Choroid plexus epithelial cell (primary cell): ENCODE results near the gene PIGP.

Experiments
- DNase-seq: peaks from one replicate; pipeline ENCODE4 v3.0.0-alpha.2; 2010; ENCODE audit warnings: low read depth
- H3K4me3 ChIP-seq: 2 replicates; pipeline ENCODE4 v1.5.1; 2011; ENCODE audit warnings: low read depth, mild to moderate bottlenecking, control low read depth, low read length, moderate library complexity
- TF ChIP-seq, protein P1 (sequence below): conservative IDR thresholded peaks from 2 replicates; pipeline ENCODE4 v1.5.1; 2011; ENCODE audit warnings: low read depth, mild to moderate bottlenecking, control low read depth, inconsistent platforms, low read length, moderate library complexity

Gene PIGP

DNA sequence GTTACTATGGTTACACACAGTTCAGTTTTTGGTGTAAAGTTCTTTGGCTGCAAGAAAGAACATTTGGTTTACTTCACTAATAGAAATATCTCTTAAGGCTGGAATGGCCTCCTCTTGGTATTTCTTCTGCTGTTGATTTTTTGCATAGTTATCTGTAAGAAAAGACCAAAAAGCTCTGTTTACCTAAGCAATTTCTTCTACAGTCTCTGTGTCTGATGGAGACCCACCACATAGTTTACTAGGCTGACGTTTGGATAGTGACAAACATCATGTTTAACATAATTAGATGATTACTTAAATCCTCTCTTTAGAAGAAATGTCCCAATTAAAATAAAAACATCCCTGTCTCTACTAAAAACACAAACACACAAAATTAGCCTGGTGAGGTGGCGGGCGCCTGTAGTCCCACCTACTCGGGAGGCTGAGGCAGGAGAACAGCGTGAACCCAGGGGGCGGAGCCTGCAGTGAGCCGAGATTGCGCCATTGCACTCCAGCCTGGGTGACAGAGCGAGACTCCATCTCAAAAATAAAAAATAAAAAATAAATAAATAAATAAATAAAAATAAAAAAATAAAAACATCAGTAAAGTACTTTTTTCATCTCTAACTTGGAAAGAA, 7.2 kb downstream of the PIGP start:
- DNase-seq = no peak
- H3K4me3 ChIP-seq = no peak overlapping the region
- TF ChIP-seq, protein P1, sequence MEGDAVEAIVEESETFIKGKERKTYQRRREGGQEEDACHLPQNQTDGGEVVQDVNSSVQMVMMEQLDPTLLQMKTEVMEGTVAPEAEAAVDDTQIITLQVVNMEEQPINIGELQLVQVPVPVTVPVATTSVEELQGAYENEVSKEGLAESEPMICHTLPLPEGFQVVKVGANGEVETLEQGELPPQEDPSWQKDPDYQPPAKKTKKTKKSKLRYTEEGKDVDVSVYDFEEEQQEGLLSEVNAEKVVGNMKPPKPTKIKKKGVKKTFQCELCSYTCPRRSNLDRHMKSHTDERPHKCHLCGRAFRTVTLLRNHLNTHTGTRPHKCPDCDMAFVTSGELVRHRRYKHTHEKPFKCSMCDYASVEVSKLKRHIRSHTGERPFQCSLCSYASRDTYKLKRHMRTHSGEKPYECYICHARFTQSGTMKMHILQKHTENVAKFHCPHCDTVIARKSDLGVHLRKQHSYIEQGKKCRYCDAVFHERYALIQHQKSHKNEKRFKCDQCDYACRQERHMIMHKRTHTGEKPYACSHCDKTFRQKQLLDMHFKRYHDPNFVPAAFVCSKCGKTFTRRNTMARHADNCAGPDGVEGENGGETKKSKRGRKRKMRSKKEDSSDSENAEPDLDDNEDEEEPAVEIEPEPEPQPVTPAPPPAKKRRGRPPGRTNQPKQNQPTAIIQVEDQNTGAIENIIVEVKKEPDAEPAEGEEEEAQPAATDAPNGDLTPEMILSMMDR = no peak

DNA sequence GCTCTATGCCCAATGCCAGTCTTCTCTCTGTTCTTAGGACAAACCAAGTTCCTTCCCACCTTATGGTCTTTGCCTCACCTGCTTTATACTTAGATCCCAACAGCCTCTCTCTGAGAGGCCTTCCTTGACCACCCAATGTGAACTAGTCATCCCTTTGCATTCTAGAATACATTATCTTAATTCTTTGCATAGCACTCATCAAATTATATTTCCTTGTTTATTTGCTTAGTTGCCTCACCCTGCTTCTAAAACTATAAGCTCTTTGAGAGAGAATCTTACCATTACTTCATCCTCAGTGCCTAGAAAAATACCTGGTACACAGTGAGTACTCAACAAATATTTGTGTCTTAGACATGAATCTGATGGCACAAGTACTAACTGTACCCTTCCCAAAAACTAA, 8.0 kb downstream of the PIGP start:
- DNase-seq = no peak
- TF ChIP-seq, protein P1 = no peak
- no peak overlapping the region for H3K4me3 ChIP-seq

DNA sequence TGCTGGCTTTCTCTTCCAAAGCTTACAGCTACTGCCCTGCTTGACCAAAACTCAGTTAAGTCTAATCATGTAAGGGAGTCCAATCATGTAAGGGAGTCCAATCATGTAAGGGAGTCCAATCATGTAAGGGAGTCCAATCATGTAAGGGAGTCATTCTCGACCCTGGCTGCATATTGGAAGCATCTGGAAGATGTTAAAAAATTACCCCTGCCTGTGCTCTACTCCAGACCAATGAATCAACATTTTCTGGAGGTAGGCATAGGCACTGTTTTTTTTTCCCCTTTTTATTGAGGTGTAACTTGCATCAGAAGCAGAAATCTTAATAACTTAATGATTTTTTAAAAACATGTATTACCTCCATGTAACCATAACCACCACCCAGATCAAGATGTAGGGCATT, 9.4 kb downstream of the PIGP start:
- no peak for DNase-seq
- TF ChIP-seq, protein P1 = no peak
- H3K4me3 ChIP-seq = no peak overlapping the region

DNA sequence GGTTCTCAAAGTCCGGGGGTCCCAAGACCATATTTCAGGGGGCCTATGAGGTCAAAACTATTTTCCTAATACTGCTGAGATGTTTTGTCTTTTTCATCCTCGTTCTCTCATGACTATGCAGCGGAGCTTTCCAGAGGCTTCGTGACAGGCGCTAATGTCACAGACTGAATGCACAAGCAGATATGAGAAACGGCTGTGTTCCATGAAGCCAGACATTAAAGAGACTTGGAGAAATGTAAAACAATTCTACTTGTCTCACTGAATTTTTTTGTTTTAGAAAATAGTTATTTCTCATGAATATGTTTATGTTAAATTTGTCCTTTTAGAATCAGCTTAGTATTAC, 10.3 kb downstream of the PIGP start:
- TF ChIP-seq, protein P1 = no peak
- H3K4me3 ChIP-seq = no peak overlapping the region
- no peak for DNase-seq

DNA sequence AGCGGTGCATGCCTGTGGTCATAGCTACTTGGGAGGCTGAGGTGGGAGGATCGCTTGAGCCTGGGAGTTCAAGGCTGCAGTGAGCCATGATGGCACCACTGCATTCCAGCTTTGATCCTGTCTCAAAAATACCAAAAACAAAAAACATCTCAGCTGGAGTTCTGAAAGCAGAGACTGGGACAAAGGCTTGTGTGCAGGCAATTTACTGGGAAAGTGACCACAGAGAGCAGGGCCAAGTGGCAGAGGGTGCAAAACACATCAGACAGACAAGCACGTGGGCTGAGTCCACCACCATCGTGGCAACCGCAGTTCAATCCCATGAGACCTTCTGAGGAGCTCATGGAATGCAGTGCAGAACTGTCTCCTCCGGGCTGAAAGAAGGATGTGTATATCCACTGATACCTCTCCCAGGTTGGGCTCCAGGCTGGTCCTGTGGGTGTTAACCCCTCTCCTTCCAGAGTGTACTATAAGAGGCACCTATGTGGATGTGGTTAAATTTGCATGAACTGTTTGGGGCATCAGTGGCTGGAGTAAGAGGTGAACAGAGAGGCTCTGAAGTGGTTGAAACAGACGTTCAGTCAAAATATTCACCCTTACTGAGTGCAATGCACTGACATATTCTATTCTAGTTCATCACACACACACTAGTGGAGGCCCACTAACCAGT, 10.8 kb downstream of the PIGP start:
- DNase-seq = peak; percentile 88
- TF ChIP-seq, protein P1 = no peak
- H3K4me3 ChIP-seq = no peak overlapping the region

- DNase-seq = peak; percentile 99
- TF ChIP-seq, protein P1 = peak; percentile 43
- H3K4me3 ChIP-seq = no peak overlapping the region
Measured at GRCh38 chr21:37060296-37060695, 12.6 kb downstream of the PIGP start.

GRCh38 chr21:37059181-37059580, 13.7 kb downstream of the PIGP start:
- TF ChIP-seq, protein P1 = no peak
- H3K4me3 ChIP-seq = no peak overlapping the region
- DNase-seq = no peak
